ENCODE data around the gene C11orf91.
"Not testable (repeated sequence)": the region's sequence is repeated elsewhere in the genome, so short reads cannot be mapped to it uniquely, and the experiment has no call there.

The C11orf91 gene

DNA sequence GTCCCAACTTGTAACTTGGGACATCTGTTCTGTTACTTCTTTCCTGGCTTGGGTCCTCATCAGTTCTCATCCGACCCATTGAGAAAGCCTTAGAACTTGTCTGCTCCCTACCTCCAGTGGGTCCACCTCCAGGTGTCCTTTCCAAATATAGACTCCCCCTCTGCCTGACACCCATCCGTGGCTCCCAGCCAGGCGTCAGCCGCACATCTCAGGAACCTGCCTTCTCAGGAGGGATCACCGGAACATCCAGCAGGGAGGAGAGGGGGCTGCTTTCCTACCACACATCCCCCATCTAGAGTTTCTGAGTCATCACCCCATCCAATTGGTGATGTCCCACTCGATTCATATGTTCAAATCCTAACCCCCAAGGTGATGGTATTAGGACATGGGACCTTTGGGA lies 36.5 kb downstream of the C11orf91 start:
- H3K79me2 ChIP-seq (ENCODE audit: insufficient read depth, low read length): no peaks in the 10 kb centered on the region
- H3K4me1 ChIP-seq (ENCODE audit: insufficient read depth, low read length, poor library complexity, severe bottlenecking): no peaks in the 10 kb centered on the region
- H3K4me3 ChIP-seq (ENCODE audit: low read length, poor library complexity, severe bottlenecking): no peak overlapping the region
- H4K20me1 ChIP-seq (ENCODE audit: insufficient read depth, low read length, poor library complexity, severe bottlenecking): no peaks in the 10 kb centered on the region
- no peaks in the 10 kb centered on the region for H3K27me3 ChIP-seq (ENCODE audit: insufficient read depth, low read length, poor library complexity, severe bottlenecking)
- no peak overlapping the region for H3K9ac ChIP-seq (ENCODE audit: low read depth, low read length, poor library complexity, severe bottlenecking)
- H2AFZ ChIP-seq (ENCODE audit: low read length): no peak overlapping the region
- no peaks in the 10 kb centered on the region for H3F3A ChIP-seq (ENCODE audit: low read depth)
- H3K36me3 ChIP-seq (ENCODE audit: insufficient read depth, low read length): no peaks in the 10 kb centered on the region
- H3K4me2 ChIP-seq (ENCODE audit: low read depth, low read length, poor library complexity, severe bottlenecking): no peak overlapping the region
- no peaks in the 10 kb centered on the region for H3K9me2 ChIP-seq (replicated peaks; ENCODE audit: low read depth, low read length)
- no peak for TF ChIP-seq EZH2phosphoT487 (IDR thresholded peaks at IDR 0.05; ENCODE audit: borderline replicate concordance)
- TF ChIP-seq, protein P1, sequence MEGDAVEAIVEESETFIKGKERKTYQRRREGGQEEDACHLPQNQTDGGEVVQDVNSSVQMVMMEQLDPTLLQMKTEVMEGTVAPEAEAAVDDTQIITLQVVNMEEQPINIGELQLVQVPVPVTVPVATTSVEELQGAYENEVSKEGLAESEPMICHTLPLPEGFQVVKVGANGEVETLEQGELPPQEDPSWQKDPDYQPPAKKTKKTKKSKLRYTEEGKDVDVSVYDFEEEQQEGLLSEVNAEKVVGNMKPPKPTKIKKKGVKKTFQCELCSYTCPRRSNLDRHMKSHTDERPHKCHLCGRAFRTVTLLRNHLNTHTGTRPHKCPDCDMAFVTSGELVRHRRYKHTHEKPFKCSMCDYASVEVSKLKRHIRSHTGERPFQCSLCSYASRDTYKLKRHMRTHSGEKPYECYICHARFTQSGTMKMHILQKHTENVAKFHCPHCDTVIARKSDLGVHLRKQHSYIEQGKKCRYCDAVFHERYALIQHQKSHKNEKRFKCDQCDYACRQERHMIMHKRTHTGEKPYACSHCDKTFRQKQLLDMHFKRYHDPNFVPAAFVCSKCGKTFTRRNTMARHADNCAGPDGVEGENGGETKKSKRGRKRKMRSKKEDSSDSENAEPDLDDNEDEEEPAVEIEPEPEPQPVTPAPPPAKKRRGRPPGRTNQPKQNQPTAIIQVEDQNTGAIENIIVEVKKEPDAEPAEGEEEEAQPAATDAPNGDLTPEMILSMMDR (conservative IDR thresholded peaks at IDR 0.05; ENCODE audit: low read length): no peak
- no peaks in the 10 kb centered on the region for H3K9me3 ChIP-seq (ENCODE audit: insufficient read depth, low read depth, low read length)

GRCh38 chr11:33663121-33663520 lies 37.5 kb downstream of the C11orf91 start:
- Histone ChIP-seq H3K4me1 (ENCODE audit: insufficient read depth, low read length, poor library complexity, severe bottlenecking) (no peaks in the 10 kb centered on the region), H3F3A (ENCODE audit: low read depth) (no peaks in the 10 kb centered on the region), H2AFZ (ENCODE audit: low read length) (no peak overlapping the region), H3K27me3 (ENCODE audit: insufficient read depth, low read length, poor library complexity, severe bottlenecking) (no peaks in the 10 kb centered on the region), H3K79me2 (ENCODE audit: insufficient read depth, low read length) (no peaks in the 10 kb centered on the region), H3K4me3 (ENCODE audit: low read length, poor library complexity, severe bottlenecking) (no peak overlapping the region), H3K4me2 (ENCODE audit: low read depth, low read length, poor library complexity, severe bottlenecking) (no peak overlapping the region), H3K9ac (ENCODE audit: low read depth, low read length, poor library complexity, severe bottlenecking) (no peak overlapping the region), H3K9me3 (ENCODE audit: insufficient read depth, low read depth, low read length) (no peaks in the 10 kb centered on the region), H3K36me3 (ENCODE audit: insufficient read depth, low read length) (no peaks in the 10 kb centered on the region), H4K20me1 (ENCODE audit: insufficient read depth, low read length, poor library complexity, severe bottlenecking) (no peaks in the 10 kb centered on the region), H3K9me2 (replicated peaks; ENCODE audit: low read depth, low read length) (no peaks in the 10 kb centered on the region)
- TF ChIP-seq, protein P1 (conservative IDR thresholded peaks at IDR 0.05; ENCODE audit: low read length): no peak
- no peak for TF ChIP-seq EZH2phosphoT487 (IDR thresholded peaks at IDR 0.05; ENCODE audit: borderline replicate concordance)

DNA sequence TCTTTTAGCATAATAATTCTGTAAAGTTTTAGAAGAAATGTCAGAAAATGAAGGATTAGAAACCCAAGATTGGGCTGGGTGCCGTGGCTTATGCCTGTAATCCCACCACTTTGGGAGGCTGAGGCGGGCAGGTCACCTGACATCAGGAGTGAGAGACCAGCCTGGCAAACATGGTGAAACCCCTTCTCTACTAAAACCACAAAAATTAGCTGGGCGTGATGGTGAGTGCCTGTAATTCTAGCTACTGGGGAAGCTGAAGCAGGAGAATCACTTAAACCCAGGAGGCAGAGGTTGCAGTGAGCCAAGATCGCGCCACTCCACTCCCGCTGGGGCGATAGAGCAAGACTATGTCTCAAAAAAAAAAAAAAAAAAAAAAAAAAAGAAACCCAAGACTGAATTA lies 39.1 kb downstream of the C11orf91 start:
- not testable (repeated sequence) for H4K20me1 ChIP-seq (ENCODE audit: insufficient read depth, low read length, poor library complexity, severe bottlenecking); H3K4me2 ChIP-seq (ENCODE audit: low read depth, low read length, poor library complexity, severe bottlenecking); H3K27me3 ChIP-seq (ENCODE audit: insufficient read depth, low read length, poor library complexity, severe bottlenecking); H3K79me2 ChIP-seq (ENCODE audit: insufficient read depth, low read length); H2AFZ ChIP-seq (ENCODE audit: low read length); H3F3A ChIP-seq (ENCODE audit: low read depth); H3K4me3 ChIP-seq (ENCODE audit: low read length, poor library complexity, severe bottlenecking); H3K9me2 ChIP-seq (replicated peaks; ENCODE audit: low read depth, low read length); H3K4me1 ChIP-seq (ENCODE audit: insufficient read depth, low read length, poor library complexity, severe bottlenecking); H3K9me3 ChIP-seq (ENCODE audit: insufficient read depth, low read depth, low read length); H3K36me3 ChIP-seq (ENCODE audit: insufficient read depth, low read length); H3K9ac ChIP-seq (ENCODE audit: low read depth, low read length, poor library complexity, severe bottlenecking)

DNA sequence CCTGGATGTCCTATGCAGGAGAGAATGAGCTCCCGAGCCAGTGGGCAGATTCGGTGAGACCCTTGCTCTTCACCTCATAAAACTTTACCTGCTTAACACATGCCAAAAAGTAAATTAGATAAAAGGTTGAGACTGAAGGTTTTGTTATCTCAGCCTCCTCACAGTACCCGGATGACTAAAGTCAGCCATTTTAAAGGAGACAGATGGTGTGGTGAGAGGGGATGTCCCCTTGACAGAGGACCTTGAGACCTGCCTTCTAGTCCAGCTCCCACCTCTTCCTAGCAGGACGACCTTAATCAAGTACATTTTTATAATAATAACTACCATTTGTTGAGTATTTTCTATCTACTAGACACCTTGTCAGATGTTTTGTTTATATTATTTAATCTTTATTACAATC lies 39.7 kb downstream of the C11orf91 start:
- no peak overlapping the region for H3K9ac ChIP-seq (ENCODE audit: low read depth, low read length, poor library complexity, severe bottlenecking)
- no peaks in the 10 kb centered on the region for H3K4me1 ChIP-seq (ENCODE audit: insufficient read depth, low read length, poor library complexity, severe bottlenecking)
- no peak overlapping the region for H3K4me2 ChIP-seq (ENCODE audit: low read depth, low read length, poor library complexity, severe bottlenecking)
- H3K9me2 ChIP-seq (replicated peaks; ENCODE audit: low read depth, low read length): no peaks in the 10 kb centered on the region
- no peaks in the 10 kb centered on the region for H3K79me2 ChIP-seq (ENCODE audit: insufficient read depth, low read length)
- no peaks in the 10 kb centered on the region for H3K36me3 ChIP-seq (ENCODE audit: insufficient read depth, low read length)
- H3K4me3 ChIP-seq (ENCODE audit: low read length, poor library complexity, severe bottlenecking): no peak overlapping the region
- no peaks in the 10 kb centered on the region for H3F3A ChIP-seq (ENCODE audit: low read depth)
- no peaks in the 10 kb centered on the region for H3K27me3 ChIP-seq (ENCODE audit: insufficient read depth, low read length, poor library complexity, severe bottlenecking)
- no peaks in the 10 kb centered on the region for H4K20me1 ChIP-seq (ENCODE audit: insufficient read depth, low read length, poor library complexity, severe bottlenecking)
- H2AFZ ChIP-seq (ENCODE audit: low read length): no peak overlapping the region
- H3K9me3 ChIP-seq (ENCODE audit: insufficient read depth, low read depth, low read length): no peaks in the 10 kb centered on the region
- TF ChIP-seq EZH2phosphoT487 (IDR thresholded peaks at IDR 0.05; ENCODE audit: borderline replicate concordance): no peak
- TF ChIP-seq, protein P1 (conservative IDR thresholded peaks at IDR 0.05; ENCODE audit: low read length): no peak

All from Loucy (cell line).